D341Med (cell line): ENCODE data around the gene MFSD2B.
"Not testable (repeated sequence)": the region's sequence is repeated elsewhere in the genome, so short reads cannot be mapped to it uniquely, and the experiment has no call there.

ENCODE experiments used
- DNase-seq: peaks from one replicate; pipeline ENCODE4 v3.0.0; 2012; ENCODE audit warnings: low spot score

Gene MFSD2B, protein sequence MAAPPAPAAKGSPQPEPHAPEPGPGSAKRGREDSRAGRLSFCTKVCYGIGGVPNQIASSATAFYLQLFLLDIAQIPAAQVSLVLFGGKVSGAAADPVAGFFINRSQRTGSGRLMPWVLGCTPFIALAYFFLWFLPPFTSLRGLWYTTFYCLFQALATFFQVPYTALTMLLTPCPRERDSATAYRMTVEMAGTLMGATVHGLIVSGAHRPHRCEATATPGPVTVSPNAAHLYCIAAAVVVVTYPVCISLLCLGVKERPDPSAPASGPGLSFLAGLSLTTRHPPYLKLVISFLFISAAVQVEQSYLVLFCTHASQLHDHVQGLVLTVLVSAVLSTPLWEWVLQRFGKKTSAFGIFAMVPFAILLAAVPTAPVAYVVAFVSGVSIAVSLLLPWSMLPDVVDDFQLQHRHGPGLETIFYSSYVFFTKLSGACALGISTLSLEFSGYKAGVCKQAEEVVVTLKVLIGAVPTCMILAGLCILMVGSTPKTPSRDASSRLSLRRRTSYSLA

DNA sequence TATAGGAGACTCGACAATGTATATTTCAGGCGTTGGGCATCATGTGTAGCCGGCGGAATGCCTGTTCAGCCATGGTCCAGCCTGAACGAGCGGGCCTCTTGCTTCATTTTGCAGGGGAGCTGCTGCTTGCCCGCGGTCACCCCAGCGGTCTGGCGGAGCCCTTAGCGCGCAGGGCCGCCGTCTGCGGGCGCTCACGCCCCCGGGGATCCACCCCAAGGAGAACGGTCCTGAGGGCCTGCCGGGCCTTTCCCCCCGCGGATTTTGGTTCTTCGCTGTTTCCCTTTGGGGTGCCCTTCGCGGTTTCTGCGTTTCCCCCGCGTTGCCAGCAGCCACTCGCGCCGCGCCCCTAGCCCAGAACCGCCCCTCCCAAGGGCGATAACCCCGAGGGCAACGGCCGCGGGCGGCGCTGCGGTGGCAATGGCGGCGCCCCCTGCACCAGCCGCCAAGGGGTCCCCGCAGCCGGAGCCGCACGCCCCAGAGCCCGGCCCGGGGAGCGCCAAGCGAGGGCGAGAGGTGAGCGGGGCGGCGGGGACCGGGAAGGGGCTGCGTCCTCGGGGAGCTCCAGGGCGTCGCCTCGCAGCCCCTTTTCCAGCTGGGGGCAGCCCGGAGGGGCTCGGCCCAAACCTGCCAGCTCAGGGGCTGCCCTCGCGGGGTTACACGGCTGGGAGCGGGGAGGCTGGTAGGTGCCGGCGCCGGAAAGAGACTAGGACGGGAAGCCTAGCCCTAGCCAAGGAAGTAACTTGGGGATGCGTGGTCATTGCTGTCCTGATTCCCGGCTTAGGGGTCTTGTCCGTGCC lies at the start of gene MFSD2B:
Gene MFSD2B (plus strand): TSS at position 406 of the 797 bp plus-strand sequence. CDS start 12 bp downstream, at position 418.
- DNase-seq, result peak; percentile 40

DNA sequence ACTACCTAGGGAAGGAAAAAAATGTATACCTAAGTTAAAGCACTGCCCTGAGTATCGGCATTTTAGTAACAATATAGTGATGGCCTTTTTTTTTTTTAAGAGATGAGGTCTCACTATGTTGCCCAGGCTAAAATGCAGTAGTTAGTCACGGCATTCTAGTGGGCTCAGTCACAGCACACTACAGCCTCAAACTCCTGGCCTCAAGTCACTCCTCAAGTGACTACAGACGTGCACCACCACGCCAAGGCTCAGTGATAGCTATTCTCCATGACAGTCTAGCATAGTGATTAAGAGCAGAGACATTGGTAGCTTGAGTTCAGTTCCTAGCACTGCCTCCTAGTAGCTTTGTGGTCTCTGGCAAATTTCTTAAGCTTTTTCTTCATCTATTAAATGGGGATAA lies 42.0 kb upstream of the MFSD2B start:
- DNase-seq, result no peak

DNA sequence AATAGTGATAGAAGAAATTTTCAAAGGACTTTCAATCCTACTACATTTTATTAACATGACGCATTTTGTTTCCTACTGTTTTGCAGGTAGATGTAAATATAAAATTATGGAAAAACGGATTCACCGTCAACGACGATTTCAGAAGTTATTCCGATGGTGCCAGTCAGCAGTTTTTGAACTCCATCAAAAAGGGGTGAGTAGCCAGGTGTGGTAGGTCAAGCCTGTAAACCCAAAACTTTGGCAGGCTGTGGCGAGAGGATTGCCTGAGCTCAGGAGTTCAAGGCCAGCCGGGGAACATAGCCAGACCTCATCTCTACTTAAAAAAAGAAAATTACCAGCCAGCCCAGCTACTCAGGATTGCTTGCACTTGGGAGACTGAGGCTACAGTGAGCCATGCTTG lies 33.0 kb upstream of the MFSD2B start:
- DNase-seq, result no peak

DNA sequence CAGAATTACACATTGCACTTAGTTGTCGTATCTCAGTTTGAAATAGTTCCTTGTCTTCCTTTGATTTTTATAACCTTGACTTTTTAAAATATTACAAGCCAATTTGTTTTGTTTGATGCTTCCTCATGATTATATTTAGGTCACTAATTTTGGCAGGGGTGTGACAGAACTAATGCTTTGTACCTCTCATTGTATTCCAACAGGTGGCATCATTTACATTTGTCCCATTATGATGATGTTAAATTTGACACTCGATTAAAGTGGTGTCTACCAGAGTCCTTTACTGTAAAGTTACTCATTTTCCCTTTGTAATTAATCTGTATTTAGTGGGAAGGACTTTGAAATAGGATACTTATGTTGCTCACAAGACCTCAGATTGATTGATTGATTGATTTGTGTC lies 21.5 kb upstream of the MFSD2B start:
- DNase-seq, result no peak

DNA sequence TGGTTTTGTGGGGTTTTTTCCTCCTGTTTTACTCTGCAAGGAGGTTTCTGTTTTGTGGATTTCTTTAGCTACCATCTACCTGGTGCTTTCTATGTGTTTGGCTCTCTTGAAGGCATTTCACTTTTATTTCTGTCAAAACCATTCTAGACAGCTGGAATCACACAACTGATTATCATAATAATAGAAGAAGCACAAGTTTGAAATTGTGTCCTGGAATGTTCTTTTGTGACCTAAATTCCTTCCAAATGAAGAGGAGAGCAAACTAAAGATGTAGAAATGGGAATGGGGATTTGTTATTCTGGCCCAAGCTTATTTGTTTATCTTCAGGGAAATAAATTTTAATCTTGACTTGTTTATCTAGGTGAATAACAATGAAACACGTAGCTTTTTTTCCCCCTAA lies 17.0 kb upstream of the MFSD2B start:
- DNase-seq, result no peak

DNA sequence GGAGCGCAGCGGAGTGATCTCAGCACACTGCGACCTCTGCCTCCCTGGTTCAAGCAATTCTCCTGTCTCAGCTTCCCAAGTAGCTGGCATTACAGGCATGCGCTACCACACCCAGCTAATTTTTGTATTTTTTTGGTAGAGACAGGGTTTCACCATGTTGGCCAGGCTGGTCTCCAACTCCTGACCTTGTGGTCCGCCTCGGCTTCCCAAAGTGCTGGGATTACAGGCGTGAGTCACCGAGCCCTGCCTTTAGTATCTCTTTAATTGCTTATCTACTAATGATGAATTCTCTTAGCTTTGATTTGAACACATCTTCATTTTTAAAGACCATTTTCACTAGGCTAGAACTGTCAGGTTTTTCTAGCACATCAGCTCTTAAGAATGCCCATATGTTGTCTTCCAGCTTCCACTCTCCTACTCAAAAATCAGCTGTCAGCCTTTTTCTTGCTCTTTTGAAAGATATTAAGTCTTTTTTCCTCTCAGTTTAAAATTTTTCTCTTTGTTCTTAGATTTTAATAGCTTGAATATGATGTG lies 16.1 kb upstream of the MFSD2B start:
- no peak for DNase-seq

DNA sequence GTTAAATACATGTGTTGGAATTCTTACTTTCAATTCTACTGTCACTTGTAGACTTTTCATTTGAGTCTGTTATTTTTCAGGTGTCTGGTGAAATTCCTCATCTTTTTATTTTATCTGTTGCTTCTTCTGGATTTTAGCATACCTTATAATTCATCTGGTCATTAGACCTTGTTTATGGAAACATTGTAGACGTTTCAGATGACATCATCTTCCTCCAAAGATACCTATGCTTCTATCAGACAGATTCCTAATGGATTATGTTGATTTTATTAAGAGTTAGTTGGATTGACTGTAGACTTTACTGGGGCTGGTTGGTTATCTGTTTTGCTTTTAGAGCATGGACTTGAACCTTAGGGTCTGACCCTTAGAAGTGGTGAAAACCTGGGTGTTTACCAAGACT lies 15.3 kb upstream of the MFSD2B start:
- no peak for DNase-seq

DNA sequence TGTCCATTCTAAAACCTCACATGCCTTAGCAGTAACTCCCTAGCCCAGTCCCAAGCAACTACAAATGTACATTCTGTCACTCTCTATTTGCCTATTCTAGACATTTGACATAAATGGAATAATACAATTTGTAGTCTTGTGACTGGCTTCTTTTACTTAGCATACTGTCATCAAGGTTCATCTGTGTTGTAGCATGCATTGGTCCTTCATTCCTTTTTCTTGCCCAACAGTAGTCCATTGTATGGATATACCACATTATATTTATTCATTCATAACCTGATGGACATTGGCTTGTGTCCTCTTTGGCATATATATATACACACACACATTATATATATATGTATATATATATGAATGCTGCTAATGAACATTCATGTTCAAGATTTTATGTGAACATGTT lies 2.2 kb upstream of the MFSD2B start:
- no peak for DNase-seq

DNA sequence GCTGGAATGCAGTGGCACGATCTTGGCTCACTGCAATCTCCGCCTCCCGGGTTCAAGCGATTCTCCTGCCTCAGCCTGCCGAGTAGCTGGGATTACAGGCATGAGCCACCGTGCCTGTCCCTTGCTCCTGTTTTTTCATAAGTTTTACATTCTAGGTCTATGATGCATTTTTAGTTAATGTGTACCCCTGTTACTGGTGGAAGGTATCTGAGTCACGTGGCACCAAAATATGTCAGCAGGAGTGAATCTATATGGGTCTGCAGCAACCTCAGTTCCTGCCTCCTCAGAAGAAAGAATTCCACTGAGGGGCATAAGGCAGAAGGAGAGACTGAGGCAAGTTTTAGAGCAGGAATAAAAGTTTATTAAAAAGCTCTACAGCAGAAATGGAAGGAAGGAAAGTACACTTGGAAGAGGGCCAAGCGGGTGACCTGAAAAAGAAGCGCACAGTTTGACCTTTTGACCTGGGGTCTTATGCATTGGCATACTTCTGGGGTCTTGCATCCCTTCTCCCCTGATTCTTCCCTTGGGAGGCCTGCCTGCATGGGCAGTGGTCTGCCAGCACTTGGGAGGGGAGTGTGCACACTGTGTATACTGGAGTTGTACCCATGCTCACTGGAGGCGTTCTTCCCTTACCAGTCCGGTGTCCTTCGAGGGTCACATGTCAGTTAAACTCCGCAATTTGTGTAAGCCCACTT lies 1.1 kb upstream of the MFSD2B start:
- no peak for DNase-seq

DNA sequence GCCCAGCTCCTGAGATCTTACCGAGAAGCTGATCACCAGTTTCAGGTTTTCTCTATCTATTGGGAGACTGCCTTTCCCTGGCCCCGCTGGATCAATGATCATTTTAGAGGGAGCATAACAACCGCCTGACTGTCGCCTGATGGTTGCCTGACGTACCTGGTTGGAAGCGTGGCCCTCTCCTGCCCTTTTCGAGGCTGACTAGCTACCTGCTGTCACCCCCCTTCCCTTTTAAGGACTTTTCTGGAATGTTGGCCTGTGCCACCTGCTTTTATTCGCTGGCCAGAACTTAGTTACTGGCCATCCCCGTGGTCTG lies 562 bp upstream of the MFSD2B start:
- DNase-seq, result no peak

DNA sequence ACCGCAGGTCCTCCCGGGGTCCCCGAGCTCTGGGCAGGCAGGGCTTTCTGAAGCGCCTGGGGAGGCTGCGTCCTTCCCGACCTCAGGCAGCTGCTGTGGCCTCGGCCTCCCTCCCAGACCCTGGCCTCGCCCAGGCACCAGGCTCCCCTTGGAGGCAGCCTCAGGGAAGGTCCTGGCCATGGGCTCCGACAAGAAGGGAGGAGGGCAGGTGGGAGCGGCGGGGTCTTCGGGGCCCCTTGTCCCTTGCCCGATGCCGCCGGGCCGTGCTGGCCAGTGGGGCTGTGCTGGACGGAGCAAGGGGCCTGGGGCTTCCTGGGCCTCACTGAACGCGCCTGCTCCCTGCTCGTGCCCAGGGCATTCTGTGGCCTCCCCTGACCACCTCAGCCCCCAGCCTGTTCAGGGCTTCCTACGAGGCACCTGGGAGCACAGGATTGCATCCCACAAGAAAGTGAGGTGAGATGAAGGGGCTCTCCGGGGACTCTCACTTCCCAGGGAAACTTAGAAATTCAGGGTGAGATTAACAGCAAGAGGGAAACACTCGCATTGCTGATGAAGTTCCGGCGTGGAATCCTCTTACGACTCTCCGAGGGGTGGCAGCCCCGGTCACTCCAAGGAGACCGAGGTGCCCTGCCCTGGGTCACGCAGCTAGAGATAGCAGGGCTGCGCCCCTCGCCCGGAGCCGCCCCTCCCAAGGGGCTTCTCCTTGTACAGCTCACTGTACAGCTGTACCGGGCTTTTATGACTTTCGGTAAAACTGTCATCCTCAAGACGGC lies 778 bp downstream of the MFSD2B start:
- DNase-seq, result peak; percentile 27

DNA sequence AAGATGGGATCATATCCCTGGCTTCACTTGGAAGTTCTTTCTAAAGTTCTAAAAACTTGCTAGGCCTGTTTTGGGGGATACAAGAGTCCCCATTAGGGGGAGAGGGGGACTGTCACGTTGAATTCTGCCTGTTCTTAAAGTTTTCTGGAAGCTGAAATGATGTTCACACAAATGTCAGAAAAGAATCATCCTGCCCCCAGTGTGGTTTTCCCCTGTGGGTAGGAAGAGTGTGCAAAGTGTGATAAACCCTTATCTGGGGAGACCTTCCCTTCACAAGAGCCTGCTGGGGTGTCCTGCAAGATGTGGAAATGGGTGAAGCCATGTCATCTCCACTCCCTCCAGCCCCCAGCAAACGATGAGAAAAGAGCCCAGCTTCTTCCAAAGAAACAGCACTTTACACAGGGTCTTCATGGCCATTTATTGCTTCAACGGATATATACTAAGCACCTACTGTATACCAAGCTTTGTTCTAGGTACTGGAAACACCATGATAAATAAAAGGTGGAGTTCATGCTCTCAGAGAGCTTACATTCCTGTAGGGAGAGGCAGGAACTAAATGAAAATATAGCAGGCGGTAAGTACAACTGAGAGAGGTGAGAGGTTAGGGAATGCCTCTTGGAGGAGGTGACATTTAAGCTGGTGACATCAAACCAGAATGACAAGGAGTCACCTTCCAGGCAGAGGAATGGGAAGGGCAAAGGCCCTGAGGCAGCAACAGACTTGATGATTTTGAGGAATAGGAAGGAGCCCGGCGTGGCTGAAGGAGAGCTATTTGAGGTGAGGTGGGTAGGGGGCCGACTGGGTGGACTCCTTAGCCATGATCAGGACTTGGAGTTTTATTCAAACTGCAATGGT lies 1.6 kb downstream of the MFSD2B start:
- DNase-seq, result no peak

DNA sequence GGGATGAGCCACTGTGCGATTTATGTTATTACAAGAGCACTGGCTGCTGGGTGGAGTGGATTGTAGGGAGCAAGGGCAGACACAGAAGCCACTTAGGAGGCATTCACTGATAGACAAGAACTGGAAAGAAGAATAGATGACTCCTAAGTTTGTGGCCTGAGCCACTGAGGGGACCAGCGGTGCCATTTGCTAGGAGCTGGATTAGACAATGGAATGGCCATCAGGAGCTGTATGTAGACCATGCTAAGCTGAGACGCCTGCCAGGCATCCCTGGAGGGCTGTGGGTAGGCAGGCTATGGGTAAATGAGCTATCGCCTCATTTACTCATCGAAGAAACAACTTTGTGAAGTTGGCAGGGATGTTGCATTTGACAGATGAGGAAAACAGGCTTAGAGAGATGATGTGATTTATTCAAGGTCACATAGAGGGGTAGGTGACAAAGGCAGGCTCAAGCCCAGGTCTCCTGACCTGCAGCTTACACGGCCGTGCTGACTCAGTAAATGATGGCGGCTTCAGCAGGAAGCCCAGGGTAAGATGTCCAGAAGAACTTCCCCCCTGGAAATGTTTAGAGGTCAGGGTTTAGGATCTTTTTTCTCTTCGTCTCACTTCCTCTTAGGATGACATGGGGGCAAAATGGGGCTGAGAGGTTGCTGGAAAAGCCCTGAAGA lies 2.8 kb downstream of the MFSD2B start:
- DNase-seq, result no peak

DNA sequence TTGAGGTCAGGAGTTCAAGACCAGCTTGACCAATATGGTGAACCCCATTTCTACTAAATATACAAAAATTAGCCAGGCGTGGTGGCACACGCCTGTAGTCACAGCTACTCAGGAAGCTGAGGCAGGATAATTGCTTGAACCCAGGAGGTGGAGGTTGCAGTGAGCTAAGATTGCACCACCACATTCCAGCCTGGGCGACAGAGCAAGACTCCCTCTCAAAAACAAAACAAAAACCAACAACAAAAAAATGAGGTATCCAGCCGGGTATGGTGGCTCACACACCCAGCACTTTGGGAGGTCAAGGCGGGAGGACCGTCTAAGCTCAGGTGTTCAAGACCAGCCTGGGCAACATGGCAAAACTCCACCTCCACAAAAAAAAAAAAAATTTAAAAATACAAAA lies 5.0 kb downstream of the MFSD2B start:
- DNase-seq, result not testable (repeated sequence)

DNA sequence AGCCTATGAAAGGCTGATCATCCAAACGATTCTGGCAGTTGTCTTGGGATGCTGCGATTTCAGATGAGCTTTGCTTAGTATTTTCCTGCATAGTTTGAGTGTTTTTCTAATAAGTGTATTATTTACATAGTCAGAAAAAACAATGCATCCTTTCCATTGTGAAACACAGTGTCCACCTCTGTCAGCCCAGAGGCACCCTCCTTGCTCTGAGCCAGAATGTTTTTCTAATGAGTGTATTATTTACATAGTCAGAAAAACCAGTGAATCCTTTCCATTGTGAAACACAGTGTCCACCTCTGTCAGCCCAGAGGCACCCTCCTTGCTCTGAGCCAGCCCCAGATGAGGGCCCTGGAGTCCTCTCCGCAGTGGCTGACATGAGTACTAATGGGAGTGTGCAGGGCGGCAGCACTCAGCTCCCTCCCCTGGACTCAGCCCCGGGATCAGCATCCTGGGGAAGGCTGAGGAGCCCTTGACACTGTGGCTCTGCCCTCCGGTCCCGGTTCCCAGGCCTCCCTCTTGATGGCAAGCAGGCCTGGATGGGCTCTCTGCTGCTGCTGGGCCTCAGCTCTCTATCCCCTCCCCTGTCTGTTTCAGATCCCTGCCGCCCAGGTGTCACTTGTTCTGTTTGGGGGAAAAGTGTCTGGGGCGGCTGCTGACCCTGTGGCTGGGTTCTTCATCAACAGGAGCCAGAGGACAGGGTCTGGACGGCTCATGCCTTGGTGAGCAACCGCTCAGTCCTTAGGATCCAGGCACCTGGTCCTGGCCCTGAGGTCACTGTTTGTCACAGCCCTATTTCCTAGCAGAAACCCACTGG lies 5.9 kb downstream of the MFSD2B start:
- no peak for DNase-seq

DNA sequence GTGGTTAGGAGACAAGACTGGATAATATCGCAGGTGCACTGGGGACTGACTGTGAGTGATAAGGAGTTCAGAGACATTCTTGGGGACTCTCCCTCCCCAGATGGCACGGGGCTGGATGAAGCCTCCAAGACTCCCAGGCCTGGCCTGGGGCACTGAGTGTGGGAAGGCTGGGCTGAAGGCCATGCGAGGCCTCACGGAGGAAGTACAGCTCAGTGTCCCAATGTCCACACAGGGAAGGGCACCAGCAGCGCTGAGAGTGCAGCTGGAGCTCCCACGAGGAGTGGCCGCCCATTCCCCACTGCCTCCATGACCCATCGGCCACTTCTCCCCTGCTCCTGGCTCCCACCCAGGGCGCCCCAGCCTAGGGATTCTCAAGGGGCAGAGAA lies 6.5 kb downstream of the MFSD2B start:
- no peak for DNase-seq

DNA sequence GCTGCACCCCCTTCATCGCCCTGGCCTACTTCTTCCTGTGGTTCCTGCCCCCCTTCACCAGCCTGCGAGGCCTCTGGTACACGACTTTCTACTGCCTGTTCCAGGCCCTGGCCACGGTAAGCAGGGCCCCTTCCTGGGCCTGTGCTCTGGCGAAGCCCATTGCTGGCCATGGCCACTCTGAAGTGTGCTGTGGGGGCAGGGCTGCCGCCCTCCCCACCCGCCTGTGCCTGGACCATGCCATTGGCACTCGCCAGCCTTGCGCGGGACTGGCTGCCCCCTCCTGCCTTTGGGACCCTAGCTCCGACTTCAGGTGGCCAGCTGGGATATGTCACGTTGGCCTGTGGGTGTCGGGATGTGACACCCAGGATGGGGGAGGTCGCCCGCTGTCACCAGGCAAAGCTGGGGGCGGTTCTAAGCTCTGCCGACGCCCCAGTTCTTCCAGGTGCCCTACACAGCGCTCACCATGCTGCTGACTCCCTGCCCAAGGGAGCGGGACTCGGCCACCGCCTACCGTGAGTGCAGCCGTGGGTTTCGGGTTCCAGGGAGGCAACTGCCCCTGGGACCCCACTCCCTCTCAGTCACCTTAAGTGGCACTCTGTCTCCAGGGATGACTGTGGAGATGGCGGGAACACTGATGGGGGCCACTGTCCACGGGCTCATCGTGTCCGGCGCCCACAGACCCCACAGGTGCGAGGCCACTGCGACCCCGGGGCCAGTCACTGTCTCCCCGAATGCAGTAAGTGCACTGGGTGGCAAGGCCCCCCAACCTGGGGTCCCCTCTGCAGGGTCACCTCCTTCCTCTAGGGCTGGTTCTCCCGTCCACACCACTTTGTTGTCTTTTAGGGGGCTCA lies 7.2 kb downstream of the MFSD2B start:
- DNase-seq, result no peak

DNA sequence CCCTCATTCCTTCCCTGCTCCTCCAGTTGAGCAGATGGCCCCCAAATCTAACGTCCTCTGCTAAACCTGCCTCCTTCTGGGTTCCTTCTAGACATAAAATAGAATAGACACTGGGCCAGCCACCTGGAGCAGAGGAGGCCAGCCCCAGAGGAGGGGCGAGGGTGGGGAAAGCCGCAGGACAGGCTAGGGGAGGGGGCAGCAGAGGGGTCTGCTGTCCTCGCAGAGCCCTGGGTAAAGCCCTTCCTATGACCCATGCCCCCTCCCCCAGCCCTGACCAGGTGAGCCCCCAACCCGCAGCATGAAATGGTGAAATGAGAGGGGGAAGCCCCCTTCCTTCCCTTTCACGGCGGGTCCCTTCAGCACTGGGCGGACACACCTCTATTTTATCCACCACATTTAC lies 7.8 kb downstream of the MFSD2B start:
- DNase-seq, result no peak
